Activated CD8-positive, alpha-beta memory T cell treated with anti-CD3 and anti-CD28 coated beads, Interleukin-2, amount 10 ng/mL, durations not matched to agents 7 days and 5 days (primary cell): ENCODE measurements around the gene AGAP1. TPM values are rescaled to one million over a fixed set of nuclear protein-coding genes. Genes with fewer than 3 reads are reported as not detected.

Experiments used
- ATAC-seq: fragments of 150-1000 bp; cut with Tn5 transposase; one replicate; pipeline ENCODE4 v1.10.0; 2021; ENCODE audit warnings: moderate library complexity
- CTCF ChIA-PET: fragments of 350-600 bp; sonication (Branson Sonifier 250); formaldehyde crosslinking; loops from one replicate; lab custom pipeline; 2021; ENCODE audit warnings: antibody characterized with exemption; lab: Charles Lee
- DNase-seq: peaks from one replicate; pipeline ENCODE4 v3.0.0-alpha.2; 2020
- H3K27ac Mint-ChIP-seq: one replicate; pipeline ENCODE4 v1.8.0; 2021; ENCODE audit warnings: mild to moderate bottlenecking, mixed read lengths
- H3K27me3 Mint-ChIP-seq: one replicate; pipeline ENCODE4 v1.8.0; 2021; ENCODE audit warnings: mixed read lengths
- H3K36me3 Mint-ChIP-seq: one replicate; pipeline ENCODE4 v1.8.0; 2021; ENCODE audit warnings: mild to moderate bottlenecking, mixed read lengths
- H3K4me1 Mint-ChIP-seq: one replicate; pipeline ENCODE4 v1.8.0; 2021; ENCODE audit warnings: mixed read lengths
- H3K4me3 Mint-ChIP-seq: one replicate; pipeline ENCODE4 v1.8.0; 2021; ENCODE audit warnings: mild to moderate bottlenecking, moderate library complexity, mixed read lengths
- H3K9me3 Mint-ChIP-seq: one replicate; pipeline ENCODE4 v1.8.0; 2022; ENCODE audit warnings: low read depth, mixed read lengths
- total RNA-seq, 2 experiments: library from RNA; stranded (reverse); gene quantifications; one replicate each; pipeline ENCODE4 v1.2.3, GENCODE V29; 2021

AGAP1 gene
- total RNA-seq, 2 experiments from 2014 or later, result 0.75 to 1.8 TPM

DNA sequence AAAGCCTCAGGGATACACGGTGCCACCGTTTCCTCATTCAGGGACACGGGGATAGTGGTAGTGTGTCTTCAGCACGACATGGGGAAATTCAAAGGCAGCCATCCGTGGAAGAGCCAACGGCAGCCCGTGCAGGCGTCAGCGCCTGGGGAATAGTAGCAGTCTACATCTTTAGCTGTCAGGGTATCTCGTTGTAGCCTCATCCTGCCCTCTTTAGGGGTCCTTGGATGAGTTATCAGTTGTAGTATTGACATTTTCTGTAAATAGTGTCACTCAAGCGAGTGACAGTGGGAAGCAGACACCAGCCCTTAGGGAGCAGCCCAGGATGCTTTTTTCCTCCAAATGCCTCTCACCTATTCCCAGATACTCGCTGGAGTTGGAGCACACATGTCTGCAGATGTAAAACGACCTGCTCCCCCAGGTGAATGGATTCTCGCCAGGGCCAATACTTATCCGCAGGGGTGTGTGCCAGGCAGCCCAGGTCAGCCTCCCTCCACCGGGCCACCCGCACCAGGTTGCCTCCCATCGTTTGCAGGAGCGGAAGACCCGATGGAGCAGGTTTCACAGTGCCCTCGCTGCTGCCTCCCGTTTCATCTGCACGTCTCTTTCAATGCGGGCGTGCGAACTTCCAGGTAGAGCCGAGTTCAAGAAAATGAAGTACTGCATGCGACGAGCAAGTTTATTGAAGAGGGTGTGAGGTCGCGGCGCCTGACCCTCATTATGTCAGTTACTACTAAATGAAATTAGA is 41.0 kb downstream of the AGAP1 start:
- H3K4me1 Mint-ChIP-seq, result no peaks in the 10 kb centered on the region
- no peaks in the 10 kb centered on the region for H3K27me3 Mint-ChIP-seq
- DNase-seq (no peak), ATAC-seq (no peak)
- CTCF ChIA-PET, result no interaction called here
- H3K4me3 Mint-ChIP-seq, result no peak overlapping the region
- H3K36me3 Mint-ChIP-seq, result no peaks in the 10 kb centered on the region
- H3K27ac Mint-ChIP-seq, result no peak overlapping the region
- no peaks in the 10 kb centered on the region for H3K9me3 Mint-ChIP-seq

DNA sequence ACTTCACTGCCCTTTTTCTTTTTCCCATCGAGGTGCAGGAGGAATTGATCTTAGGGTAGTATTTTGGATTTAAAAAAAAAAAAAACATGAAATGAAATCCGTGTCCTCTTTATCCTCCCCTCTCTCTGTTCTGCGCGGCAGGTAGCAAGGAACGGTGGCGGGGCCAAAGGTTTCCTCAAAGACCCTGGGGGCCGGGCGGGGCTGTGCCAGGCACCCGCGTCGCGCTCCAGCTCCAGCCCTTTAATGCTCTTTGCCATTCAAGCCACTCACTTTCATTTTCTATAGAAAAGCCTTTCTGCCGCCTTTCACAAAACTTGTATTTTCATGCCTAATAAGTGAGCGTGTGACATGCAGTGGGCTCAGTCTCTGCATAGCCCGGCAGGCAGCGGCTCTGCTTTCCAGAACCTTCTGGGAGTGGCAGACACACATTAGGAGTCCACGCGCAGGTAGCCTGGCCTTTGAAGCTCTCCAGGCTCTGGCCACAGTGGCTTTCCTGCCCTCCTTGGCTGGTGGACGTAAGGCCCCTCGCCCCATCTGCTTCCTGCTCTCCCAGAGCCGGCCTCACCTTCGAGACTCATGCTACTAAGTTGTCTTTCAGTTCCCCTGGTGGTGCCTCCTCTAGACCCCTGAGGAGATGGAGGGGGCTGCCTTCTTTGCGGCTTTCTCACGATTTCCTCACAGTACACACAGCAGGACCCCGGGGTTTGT is 41.7 kb downstream of the AGAP1 start:
- no peak overlapping the region for H3K4me3 Mint-ChIP-seq
- H3K4me1 Mint-ChIP-seq, result no peaks in the 10 kb centered on the region
- CTCF ChIA-PET, result no interaction called here
- no peaks in the 10 kb centered on the region for H3K9me3 Mint-ChIP-seq
- H3K36me3 Mint-ChIP-seq, result no peaks in the 10 kb centered on the region
- DNase-seq, result no peak
- H3K27me3 Mint-ChIP-seq, result no peaks in the 10 kb centered on the region
- no peak for ATAC-seq
- H3K27ac Mint-ChIP-seq, result no peak overlapping the region

DNA sequence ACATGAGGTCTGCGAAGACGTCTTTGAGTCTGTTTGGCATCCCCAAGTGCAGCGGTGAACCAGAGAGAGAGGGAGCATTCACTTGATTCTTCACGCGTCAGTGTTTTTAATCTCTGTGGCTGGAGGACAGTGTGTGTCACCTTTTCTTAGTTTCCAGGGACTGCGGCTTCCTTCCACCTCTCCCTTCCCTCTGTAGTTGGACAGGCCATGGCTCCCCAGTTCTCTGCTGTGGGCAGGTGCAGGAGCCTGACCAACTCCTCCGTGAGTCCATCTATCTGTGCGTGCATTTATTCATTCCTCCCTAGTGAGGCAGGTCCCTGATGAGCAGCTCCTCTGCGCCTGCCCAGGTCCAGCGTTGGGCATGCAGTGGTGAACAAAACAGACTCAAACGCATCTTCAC is 42.9 kb downstream of the AGAP1 start:
- H3K4me3 Mint-ChIP-seq, result no peak overlapping the region
- no peaks in the 10 kb centered on the region for H3K4me1 Mint-ChIP-seq
- no peak overlapping the region for H3K27ac Mint-ChIP-seq
- no peaks in the 10 kb centered on the region for H3K36me3 Mint-ChIP-seq
- no peaks in the 10 kb centered on the region for H3K9me3 Mint-ChIP-seq
- H3K27me3 Mint-ChIP-seq, result no peaks in the 10 kb centered on the region
- no peak for ATAC-seq
- DNase-seq, result no peak
- CTCF ChIA-PET, result no interaction called here

DNA sequence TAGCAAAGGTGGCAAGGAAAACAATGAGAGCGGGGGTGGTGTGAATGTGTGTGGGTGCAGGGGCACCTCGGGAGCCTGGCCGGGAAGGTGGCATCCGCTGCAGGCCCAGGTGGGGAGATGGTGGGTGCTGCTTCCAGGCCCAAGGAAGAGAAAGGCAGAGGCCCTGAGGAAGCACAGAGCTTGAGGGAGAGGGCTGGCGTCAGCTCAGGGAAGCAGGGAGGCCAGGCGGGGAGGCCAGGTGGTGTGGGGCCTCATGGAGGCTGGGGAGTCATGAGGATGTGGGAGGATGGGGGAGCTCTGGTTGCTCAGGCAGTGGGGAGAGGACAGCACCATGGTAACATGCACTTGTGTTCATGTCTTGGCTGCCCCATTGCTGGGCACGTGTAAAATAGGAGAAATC is 43.3 kb downstream of the AGAP1 start:
- no peak overlapping the region for H3K27ac Mint-ChIP-seq
- ATAC-seq, result no peak
- no peaks in the 10 kb centered on the region for H3K9me3 Mint-ChIP-seq
- no peak for DNase-seq
- no peak overlapping the region for H3K4me3 Mint-ChIP-seq
- CTCF ChIA-PET, result no interaction called here
- no peaks in the 10 kb centered on the region for H3K27me3 Mint-ChIP-seq
- no peaks in the 10 kb centered on the region for H3K36me3 Mint-ChIP-seq
- no peaks in the 10 kb centered on the region for H3K4me1 Mint-ChIP-seq

DNA sequence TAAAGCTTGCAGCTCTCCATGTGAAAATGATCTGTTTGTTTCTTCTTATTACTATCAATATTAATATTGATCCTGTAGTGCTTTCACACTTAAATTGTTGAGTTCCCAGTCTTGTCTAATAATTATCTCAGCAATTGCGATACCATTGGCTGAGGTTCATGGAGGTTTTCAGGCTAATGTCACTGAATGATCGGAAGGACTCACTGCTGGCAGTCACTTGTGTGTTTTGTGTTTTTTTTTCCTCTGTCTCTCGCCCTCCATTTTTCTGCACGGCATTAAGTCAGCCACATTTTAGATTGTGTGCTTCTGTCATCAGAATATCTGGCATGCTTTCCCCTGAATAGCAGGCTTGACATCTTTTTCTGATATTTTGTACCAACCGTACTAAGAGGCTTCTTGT is 43.7 kb downstream of the AGAP1 start:
- no peak for ATAC-seq
- Mint-ChIP-seq H3K27me3 (no peaks in the 10 kb centered on the region), H3K36me3 (no peaks in the 10 kb centered on the region), H3K27ac (no peak overlapping the region), H3K4me3 (no peak overlapping the region), H3K9me3 (no peaks in the 10 kb centered on the region), H3K4me1 (no peaks in the 10 kb centered on the region)
- CTCF ChIA-PET, result no interaction called here
- DNase-seq, result no peak

DNA sequence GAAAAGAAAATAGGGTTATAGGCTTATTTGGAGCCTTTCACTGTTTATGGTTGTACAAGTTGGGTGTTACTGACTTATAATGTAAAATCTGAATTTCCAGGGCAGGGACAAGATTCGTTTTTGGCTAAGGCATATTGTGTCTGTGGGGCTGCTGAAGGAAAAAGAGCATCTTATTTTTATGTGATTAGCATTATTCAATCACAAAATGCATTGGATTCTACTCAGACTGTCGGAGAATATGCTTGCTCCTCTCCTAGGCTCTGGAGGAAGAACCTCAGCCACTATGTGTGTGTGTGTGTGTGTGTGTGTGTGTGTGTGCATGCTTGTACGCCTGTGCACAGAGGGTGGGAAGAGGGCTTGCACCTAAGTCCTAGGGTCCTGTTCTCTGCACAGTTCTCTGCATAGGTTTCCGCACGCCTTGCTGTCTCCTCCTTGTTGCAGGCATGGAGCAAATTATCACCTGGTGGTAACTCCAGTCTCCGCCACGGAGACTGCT is 44.3 kb downstream of the AGAP1 start:
- DNase-seq (no peak), ATAC-seq (no peak)
- no peaks in the 10 kb centered on the region for H3K27me3 Mint-ChIP-seq
- H3K27ac Mint-ChIP-seq, result no peak overlapping the region
- H3K4me3 Mint-ChIP-seq, result no peak overlapping the region
- no peaks in the 10 kb centered on the region for H3K36me3 Mint-ChIP-seq
- CTCF ChIA-PET, result no interaction called here
- no peaks in the 10 kb centered on the region for H3K9me3 Mint-ChIP-seq
- no peaks in the 10 kb centered on the region for H3K4me1 Mint-ChIP-seq

DNA sequence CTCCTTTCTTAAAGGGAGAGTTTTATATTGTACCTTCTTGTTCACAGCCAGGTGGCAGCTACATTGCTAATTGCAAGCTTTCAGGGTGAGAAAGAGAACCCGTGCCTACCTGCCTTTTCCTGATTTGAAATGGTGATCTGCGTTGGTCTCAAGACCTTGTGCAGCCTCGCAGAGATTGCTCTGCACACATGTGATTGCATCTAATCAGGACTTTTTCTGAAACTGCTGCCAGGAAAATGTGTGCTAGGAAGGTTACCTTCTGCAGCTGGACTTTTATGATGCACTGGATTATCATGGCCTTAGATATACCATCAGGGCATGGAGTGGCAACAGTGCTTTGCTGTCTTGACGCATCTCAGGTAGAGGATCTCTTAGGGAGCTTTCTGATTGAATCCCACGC is 45.1 kb downstream of the AGAP1 start:
- no peaks in the 10 kb centered on the region for H3K36me3 Mint-ChIP-seq
- H3K4me3 Mint-ChIP-seq, result no peak overlapping the region
- DNase-seq (no peak), ATAC-seq (no peak)
- no peaks in the 10 kb centered on the region for H3K9me3 Mint-ChIP-seq
- H3K4me1 Mint-ChIP-seq, result no peaks in the 10 kb centered on the region
- no peaks in the 10 kb centered on the region for H3K27me3 Mint-ChIP-seq
- CTCF ChIA-PET, result no interaction called here
- no peak overlapping the region for H3K27ac Mint-ChIP-seq

DNA sequence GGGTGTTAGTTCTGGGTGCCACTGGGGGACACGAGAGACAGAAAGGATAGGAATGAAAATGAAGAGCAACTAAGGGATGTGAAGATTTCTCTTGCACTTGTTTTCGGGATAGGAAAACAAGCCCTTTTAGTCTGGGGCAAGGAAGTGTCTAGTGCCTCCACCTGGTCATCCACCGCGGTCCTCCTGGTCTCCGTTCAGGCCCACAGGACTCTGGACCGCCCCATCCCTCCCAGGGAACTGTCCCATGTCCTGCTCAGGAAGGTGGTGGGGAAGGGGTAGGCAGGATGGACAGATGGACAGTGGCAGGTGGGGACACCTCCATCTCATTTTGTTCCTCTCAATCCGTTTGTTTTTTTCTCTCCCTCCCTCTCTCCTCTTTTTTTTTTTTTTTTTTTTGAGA is 45.9 kb downstream of the AGAP1 start:
- Mint-ChIP-seq H3K27me3 (no peaks in the 10 kb centered on the region), H3K4me1 (no peaks in the 10 kb centered on the region), H3K36me3 (no peaks in the 10 kb centered on the region), H3K4me3 (no peak overlapping the region), H3K9me3 (no peaks in the 10 kb centered on the region), H3K27ac (no peak overlapping the region)
- no peak for DNase-seq
- CTCF ChIA-PET, result interaction anchor here (0.7 kb wide), 1 partner anchor 207 kb away, joined by 3 read pairs; no protein-coding TSS in a partner anchor
- no peak for ATAC-seq

DNA sequence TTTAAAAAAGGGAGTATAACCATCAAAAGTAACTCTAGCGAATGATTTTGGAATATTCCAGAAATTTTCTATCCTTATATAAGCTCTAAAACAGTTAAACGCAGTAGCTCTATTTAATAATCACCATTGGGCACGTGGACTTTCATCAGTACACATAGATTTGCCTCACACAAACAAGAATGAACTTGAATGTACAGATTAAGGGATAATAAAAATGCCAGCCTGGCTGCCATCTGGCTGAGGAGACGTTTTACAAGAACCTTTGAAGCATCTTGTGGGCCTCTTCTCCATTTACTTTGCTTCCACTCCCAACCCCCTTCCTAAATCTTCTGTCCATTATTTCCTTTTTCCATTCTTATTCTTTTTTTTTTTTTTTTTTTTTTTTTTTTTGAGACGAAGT is 47.2 kb downstream of the AGAP1 start:
- CTCF ChIA-PET, result no interaction called here
- no peaks in the 10 kb centered on the region for H3K9me3 Mint-ChIP-seq
- no peak overlapping the region for H3K4me3 Mint-ChIP-seq
- H3K27ac Mint-ChIP-seq, result no peak overlapping the region
- H3K27me3 Mint-ChIP-seq, result no peaks in the 10 kb centered on the region
- ATAC-seq (no peak), DNase-seq (no peak)
- H3K36me3 Mint-ChIP-seq, result no peaks in the 10 kb centered on the region
- no peaks in the 10 kb centered on the region for H3K4me1 Mint-ChIP-seq

DNA sequence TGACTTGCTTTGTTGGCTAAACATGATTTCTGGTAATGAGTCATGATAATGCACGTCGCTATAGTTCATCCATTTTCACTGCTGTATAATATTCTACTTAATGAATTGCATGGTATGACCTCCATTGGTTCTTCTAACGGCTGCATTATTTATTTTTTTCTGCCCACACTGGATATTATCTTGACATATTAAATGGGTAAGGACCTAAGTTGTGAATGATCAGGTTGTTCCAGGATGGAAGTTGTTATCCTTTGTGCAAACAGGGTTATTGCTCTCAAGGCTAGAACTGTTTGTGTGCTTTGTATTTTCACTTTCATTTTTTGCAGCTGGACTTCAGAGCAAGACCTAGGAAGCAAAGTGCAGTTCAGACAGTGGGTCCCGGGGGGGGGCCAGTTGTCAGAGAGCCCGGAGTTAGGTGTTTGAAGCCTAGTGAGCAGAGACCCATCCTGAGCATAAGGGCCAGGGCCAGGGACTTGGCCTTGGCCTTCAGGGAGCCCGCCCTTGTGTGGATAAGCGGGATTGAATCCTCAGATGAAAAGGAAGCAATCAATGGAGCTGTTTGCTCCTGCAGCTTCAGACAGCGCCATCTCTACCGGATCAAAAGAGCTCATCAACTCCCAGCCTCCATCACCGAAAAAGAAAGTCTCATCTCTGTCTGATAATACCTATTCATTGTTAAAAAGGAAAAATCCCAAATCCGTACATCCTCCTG is 48.2 kb downstream of the AGAP1 start:
- CTCF ChIA-PET, result no interaction called here
- DNase-seq, result no peak
- Mint-ChIP-seq H3K27ac (no peak overlapping the region), H3K4me1 (no peaks in the 10 kb centered on the region), H3K36me3 (no peaks in the 10 kb centered on the region), H3K4me3 (no peak overlapping the region), H3K9me3 (no peaks in the 10 kb centered on the region), H3K27me3 (no peaks in the 10 kb centered on the region)
- no peak for ATAC-seq

DNA sequence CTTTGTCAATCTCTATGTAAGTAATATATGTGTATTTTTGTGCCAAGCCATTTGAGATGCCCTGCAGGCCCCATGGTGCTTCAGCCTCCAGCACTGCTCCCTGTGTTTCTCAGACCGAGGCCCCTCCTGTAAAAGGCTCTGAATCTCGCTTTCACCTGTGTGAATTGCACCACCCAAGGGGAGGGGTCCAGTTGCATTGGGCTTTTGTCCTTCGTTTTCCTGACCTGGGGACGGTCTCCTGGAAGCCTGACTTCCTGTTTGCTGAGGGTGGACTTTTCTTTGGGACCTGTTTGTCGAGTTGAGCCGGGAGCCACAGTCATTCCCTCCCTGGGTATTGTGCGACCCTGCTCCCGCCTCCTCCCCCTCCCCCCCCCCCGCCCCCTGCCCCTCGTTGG is 48.9 kb downstream of the AGAP1 start:
- no peak overlapping the region for H3K27ac Mint-ChIP-seq
- no peaks in the 10 kb centered on the region for H3K27me3 Mint-ChIP-seq
- DNase-seq (no peak), ATAC-seq (no peak)
- no peaks in the 10 kb centered on the region for H3K36me3 Mint-ChIP-seq
- CTCF ChIA-PET, result no interaction called here
- no peak overlapping the region for H3K4me3 Mint-ChIP-seq
- H3K9me3 Mint-ChIP-seq, result no peaks in the 10 kb centered on the region
- H3K4me1 Mint-ChIP-seq, result no peaks in the 10 kb centered on the region

DNA sequence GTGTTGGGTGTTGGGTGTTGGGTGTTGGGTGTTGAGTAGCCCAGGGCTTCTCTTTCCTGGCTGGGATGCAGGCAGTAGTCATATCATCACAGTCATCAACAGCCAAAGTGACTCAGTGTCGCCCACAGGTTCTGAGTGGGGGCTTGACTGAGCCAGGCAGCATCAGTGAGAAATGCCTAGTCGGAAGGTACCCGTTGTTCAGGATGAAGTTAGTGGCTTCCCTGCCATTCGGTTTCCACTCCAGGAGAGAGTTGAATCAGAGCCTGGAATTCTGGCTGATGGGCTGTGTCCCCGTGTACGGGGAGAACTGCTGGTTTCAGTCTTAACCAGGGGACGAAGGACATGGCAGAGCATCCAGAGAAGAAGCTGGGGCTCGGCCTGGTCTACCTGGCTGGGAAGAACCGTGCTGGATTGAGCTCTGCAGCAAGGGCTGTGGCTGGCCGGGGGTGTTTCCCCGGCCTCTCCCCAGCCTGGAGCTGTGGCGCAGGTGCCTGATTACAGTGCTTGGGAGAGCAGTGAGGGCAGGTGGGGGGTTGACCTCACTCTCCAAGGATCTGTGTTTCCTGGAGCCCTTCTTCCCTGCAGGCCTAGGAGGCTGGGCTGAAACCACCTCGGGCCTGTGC is 49.4 kb downstream of the AGAP1 start:
- H3K27ac Mint-ChIP-seq, result no peak overlapping the region
- DNase-seq (no peak), ATAC-seq (no peak)
- no peaks in the 10 kb centered on the region for H3K27me3 Mint-ChIP-seq
- no peaks in the 10 kb centered on the region for H3K36me3 Mint-ChIP-seq
- CTCF ChIA-PET, result no interaction called here
- H3K4me3 Mint-ChIP-seq, result no peak overlapping the region
- no peaks in the 10 kb centered on the region for H3K4me1 Mint-ChIP-seq
- no peaks in the 10 kb centered on the region for H3K9me3 Mint-ChIP-seq

DNA sequence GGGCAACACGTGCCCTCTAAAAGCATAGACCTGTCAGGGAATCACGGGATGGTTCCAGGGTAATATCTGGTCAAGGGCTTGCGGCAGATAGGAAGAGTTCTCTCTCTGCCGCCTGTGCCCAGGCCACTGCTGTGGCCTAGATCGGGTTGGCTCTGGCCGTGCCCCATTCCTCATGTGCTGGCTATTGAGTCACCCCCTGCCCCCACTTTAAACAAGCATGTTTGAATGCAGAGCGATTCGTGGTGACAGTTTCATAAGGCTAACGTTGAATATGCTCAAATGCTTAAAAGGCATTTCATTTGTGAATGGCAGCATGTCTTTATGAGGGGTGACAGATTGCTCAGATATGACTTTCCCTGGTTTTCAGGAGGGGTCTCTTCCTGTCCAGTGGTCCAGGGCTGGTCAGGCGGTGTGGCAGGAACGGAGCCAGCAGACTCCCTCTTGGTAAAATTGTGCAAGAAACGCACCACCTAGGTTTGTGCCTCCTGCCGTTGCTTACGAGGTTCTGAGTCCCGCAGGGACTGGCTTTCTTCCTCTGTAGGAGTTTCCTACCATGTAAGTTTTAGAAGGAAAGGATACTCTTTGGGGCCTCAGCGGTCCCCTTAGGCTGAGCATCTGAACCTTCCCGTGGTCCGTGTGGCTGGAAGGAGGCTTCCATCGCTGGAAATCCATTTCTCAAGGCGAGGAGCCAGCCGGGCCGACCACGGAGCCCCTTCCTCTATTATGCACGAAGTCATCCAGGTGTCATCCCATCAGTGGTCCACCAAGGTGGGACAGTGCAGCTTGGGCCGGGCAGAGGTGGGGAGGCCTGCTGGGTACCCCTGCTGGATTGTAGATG is 50.2 kb downstream of the AGAP1 start:
- DNase-seq (no peak), ATAC-seq (no peak)
- H3K36me3 Mint-ChIP-seq, result no peaks in the 10 kb centered on the region
- H3K27ac Mint-ChIP-seq, result no peak overlapping the region
- H3K27me3 Mint-ChIP-seq, result no peaks in the 10 kb centered on the region
- no peak overlapping the region for H3K4me3 Mint-ChIP-seq
- H3K4me1 Mint-ChIP-seq, result no peaks in the 10 kb centered on the region
- no peaks in the 10 kb centered on the region for H3K9me3 Mint-ChIP-seq
- CTCF ChIA-PET, result no interaction called here
